ENCODE measurements around the gene RTN4R.

The RTN4R gene

GRCh38 chr22:20217563-20217962, 50.6 kb downstream of the RTN4R start:
- TF ChIP-seq CTCF (IDR thresholded peaks at IDR 0.05; ENCODE audit: insufficient read depth, low read depth, low read length, missing control alignments), result no peak

DNA sequence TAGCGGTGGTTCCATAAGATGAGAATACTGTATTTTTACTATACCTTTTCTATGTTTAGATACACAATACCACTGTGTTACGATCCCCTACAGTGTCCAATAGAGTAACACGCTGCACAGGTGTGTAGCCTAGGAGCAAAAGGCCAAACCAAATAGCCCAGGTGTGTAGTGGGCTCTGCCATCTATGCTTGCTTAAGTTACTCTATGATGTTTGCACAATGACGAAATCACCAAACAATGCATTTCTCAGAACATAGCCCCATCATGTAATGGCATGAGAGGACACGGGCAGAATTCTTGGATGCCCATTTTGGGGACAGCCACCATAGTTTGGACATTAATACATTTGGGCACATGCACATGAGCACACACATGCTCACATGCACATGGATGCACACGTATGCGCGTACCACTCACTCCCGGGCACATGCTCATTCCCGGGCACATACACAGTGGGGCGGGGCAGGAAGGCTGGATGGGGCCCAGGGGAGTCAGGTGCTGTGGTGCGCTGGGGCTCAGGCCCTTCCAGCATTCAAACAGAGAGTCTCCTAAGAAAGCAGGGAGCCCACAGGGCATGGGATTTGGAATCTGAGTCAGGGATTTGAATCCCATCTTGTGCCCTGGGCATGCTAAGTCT, 51.1 kb downstream of the RTN4R start:
- DNase-seq (ENCODE audit: low read depth), result peak; percentile 63
- no peak overlapping the region for H3K4me3 ChIP-seq (ENCODE audit: low read length)
- TF ChIP-seq CTCF (IDR thresholded peaks at IDR 0.05; ENCODE audit: insufficient read depth, low read depth, low read length, missing control alignments), result no peak

More at GRCh38 chr22:20217563-20217962, 50.6 kb downstream of the RTN4R start:
- H3K4me3 ChIP-seq (ENCODE audit: low read length), result no peak overlapping the region
- DNase-seq (ENCODE audit: low read depth), result no peak

- no peak for TF ChIP-seq CTCF (IDR thresholded peaks at IDR 0.05; ENCODE audit: insufficient read depth, low read depth, low read length, missing control alignments)
- no peak for DNase-seq (ENCODE audit: low read depth)
- no peak overlapping the region for H3K4me3 ChIP-seq (ENCODE audit: low read length)
Measured at GRCh38 chr22:20215742-20216141, 52.4 kb downstream of the RTN4R start.

DNA sequence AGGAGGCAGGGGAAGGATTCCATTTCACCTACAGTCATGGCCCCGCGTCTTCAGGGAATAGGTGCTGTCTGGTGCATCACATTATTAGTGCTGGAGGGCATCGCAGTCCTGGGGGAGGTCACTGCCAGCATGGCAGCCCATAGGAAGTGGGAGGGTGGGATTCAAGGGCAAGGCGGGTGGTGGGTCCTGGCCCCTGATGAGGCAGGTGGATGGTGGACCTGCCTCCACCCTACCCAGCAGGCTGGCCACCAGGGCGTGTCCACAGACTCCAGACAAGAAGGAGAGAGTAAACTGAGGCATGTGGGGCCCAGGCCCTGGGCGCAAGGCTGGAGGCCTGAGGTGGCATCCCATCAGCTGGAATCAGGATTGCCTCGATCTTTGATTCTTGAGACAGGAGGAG, 53.3 kb downstream of the RTN4R start:
- no peak for TF ChIP-seq CTCF (IDR thresholded peaks at IDR 0.05; ENCODE audit: insufficient read depth, low read depth, low read length, missing control alignments)
- no peak overlapping the region for H3K4me3 ChIP-seq (ENCODE audit: low read length)
- DNase-seq (ENCODE audit: low read depth), result no peak

GRCh38 chr22:20213833-20214708, 54.0 kb downstream of the RTN4R start:
- TF ChIP-seq CTCF (IDR thresholded peaks at IDR 0.05; ENCODE audit: insufficient read depth, low read depth, low read length, missing control alignments), result no peak
- DNase-seq (ENCODE audit: low read depth), result no peak
- no peak overlapping the region for H3K4me3 ChIP-seq (ENCODE audit: low read length)

DNA sequence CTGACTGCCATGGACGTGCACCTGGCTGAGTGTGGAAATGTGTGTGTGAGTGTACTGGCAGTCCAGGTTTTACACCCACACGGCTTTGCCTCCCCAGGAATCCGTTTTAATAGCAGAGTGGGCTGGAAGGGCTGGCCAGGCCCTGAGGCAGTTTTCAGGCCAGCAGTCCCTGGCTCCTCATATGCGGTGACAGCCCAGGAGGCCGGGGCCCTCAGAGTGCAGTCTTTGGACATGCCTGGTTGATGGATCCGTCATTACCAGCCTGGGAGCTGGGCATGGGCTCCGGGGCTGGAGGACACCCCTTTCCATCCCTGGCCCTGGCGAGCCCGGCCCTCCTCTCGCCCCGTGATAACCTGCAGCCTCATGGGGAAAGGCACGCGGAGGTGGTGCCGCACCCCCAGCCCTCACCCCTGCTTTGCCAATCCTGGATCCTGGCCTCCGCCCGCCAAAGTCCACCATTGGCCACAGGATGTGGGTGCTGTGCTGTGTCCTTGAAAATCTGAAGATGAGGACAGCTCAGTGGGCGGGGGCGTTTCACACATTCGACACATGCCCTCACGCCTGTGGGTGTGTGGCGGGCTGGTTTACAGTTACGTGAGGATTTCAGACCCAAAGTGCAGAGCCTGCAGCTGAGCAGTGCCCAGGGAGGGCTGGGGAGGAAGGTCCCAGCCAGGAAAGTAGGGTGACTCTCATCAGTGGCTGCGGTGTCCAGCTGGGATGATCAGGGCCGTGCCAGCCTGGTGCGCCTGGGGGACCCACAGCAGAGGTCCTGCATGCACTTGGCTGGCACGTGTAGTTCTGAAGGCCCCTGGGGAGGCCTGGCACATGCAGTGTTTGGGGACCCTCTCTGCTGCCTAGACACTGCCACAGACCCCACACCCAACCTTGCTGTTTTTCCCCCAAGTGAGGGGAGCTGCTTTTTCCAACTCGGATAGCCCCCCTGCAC, 55.1 kb downstream of the RTN4R start:
- no peak for DNase-seq (ENCODE audit: low read depth)
- no peak overlapping the region for H3K4me3 ChIP-seq (ENCODE audit: low read length)
- TF ChIP-seq CTCF (IDR thresholded peaks at IDR 0.05; ENCODE audit: insufficient read depth, low read depth, low read length, missing control alignments), result no peak
